ENCODE measurements around the gene TEAD3. TPM values are rescaled to one million over a fixed set of nuclear protein-coding genes. Genes with fewer than 3 reads are reported as not detected.

Gene TEAD3
- total and polyA plus RNA-seq, 2 of the 4 experiments (the other 2 are of a cell fraction): 5.2 to 28.0 TPM

GRCh38 chr6:35541836-35542235 is 45.0 kb upstream of the TEAD3 start:
- Histone ChIP-seq H2AK5ac (ENCODE audit: low read depth, low read length) (no peak overlapping the region), H3K23ac (ENCODE audit: low read depth, low read length) (no peak overlapping the region), H3K9me3 (ENCODE audit: control insufficient read depth, insufficient read depth, low read length) (peaks cover 2% of the 10 kb centered on the region; the same call in 1 of the 2 replicates), H3K9me1 (ENCODE audit: insufficient read depth, low read length) (no peaks in the 10 kb centered on the region), H2AK9ac (replicated peaks; ENCODE audit: low read depth, low read length, poor library complexity) (no peak overlapping the region), H3K9ac (ENCODE audit: low read depth, low read length) (no peak overlapping the region), H3K56ac (ENCODE audit: extremely low read depth, insufficient read depth, low read length) (no peak overlapping the region), H3K4me1 (ENCODE audit: control insufficient read depth, insufficient read depth, low read length) (no peaks in the 10 kb centered on the region), H2BK20ac (ENCODE audit: low read depth, low read length) (no peak overlapping the region), H3K14ac (replicated peaks; ENCODE audit: low read depth, low read length) (no peak overlapping the region), H3K27ac (ENCODE audit: insufficient read depth, low read length) (no peak overlapping the region), H3K79me1 (ENCODE audit: low read depth in 1 of 2, low read length in 2 of 2) (no peaks in the 10 kb centered on the region), H3K36me3 (ENCODE audit: control insufficient read depth, insufficient read depth, low read length) (no peaks in the 10 kb centered on the region), H3K4me2 (ENCODE audit: low read depth, low read length) (no peak overlapping the region), H2BK15ac (ENCODE audit: low read depth, low read length) (no peak overlapping the region), H4K8ac (ENCODE audit: low read depth in 2 of 2, low read length in 2 of 2) (no peak overlapping the region), H2BK5ac (ENCODE audit: low read depth, low read length, poor library complexity, severe bottlenecking) (no peak overlapping the region), H2AFZ (replicated peaks; ENCODE audit: low read length, poor library complexity) (no peak overlapping the region), H3K4ac (ENCODE audit: low read depth, low read length) (no peak overlapping the region), H4K91ac (ENCODE audit: insufficient read depth, low read depth, low read length) (no peak overlapping the region), H3K4me3 (ENCODE audit: insufficient read depth, low read depth, low read length) (no peak overlapping the region), H2BK120ac (ENCODE audit: low read depth, low read length) (no peak overlapping the region), H4K20me1 (ENCODE audit: insufficient read depth, low read length) (no peaks in the 10 kb centered on the region), H3K18ac (ENCODE audit: low read depth, low read length) (no peak overlapping the region), H3K27me3 (ENCODE audit: control insufficient read depth, insufficient read depth, low read length) (peaks cover 24% of the 10 kb centered on the region), H4K5ac (ENCODE audit: low read depth, low read length) (no peak overlapping the region)
- POLR2A ChIA-PET (ENCODE audit: unreplicated experiment): no interaction called here
- dilution Hi-C loops (cut with HindIII; ENCODE audit: low sequenced_read_pairs, unreplicated experiment) (no loop called here), intact Hi-C loops (cut with micrococcal nuclease) (no loop called here), in situ Hi-C loops (cut with MboI; ENCODE audit: low sequenced_read_pairs) (loop anchor here (25.0 kb wide), 1 partner anchor 420 kb away; no protein-coding TSS in a partner anchor)
- no TSS peak for BruUV-seq (replicated peaks)
- DNase-seq (no peak), ATAC-seq (ENCODE audit: low read depth) (no peak)
- CTCF ChIA-PET: interaction anchor here (0.8 kb wide), 1 partner anchor 10 kb away, joined by 3 read pairs; no protein-coding TSS in a partner anchor
- TF ChIP-seq, protein P1, sequence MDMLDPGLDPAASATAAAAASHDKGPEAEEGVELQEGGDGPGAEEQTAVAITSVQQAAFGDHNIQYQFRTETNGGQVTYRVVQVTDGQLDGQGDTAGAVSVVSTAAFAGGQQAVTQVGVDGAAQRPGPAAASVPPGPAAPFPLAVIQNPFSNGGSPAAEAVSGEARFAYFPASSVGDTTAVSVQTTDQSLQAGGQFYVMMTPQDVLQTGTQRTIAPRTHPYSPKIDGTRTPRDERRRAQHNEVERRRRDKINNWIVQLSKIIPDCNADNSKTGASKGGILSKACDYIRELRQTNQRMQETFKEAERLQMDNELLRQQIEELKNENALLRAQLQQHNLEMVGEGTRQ (IDR thresholded peaks at IDR 0.05; ENCODE audit: low read depth, low read length): no peak
- TF ChIP-seq MXI1 (IDR thresholded peaks at IDR 0.05; ENCODE audit: borderline replicate concordance, low read depth, low read length) (no peak), CTCF (conservative IDR thresholded peaks at IDR 0.05; ENCODE audit: low read depth, low read length) (no peak), RFX5 (IDR thresholded peaks at IDR 0.05; ENCODE audit: low read depth, low read length) (no peak), FOS (IDR thresholded peaks at IDR 0.05; ENCODE audit: low read depth, low read length) (no peak), BHLHE40 (IDR thresholded peaks at IDR 0.05; ENCODE audit: low read depth, low read length) (no peak)
- no CpG with 5 or more reads among the region's 2 CpGs for WGBS, 2 experiments (ENCODE audit: extremely low coverage in 2 of 2, insufficient read length in 1 of 2)
